Activated naive CD4-positive, alpha-beta T cell treated with anti-CD3 and anti-CD28 coated beads, Interleukin-2, amount 10 ng/mL, durations not matched to agents 7 days and 5 days (primary cell): ENCODE results near the gene USH1C.

Experiments
- CTCF ChIA-PET: fragments of 350-600 bp; sonication (Branson Sonifier 250); formaldehyde crosslinking; loops from one replicate; lab custom pipeline; 2021; ENCODE audit warnings: antibody characterized with exemption; lab: Charles Lee
- DNase-seq: peaks from one replicate; pipeline ENCODE4 v3.0.0-alpha.2; 2020
- H3K27ac Mint-ChIP-seq: one replicate; pipeline ENCODE4 v1.8.0; 2021; ENCODE audit warnings: mild to moderate bottlenecking, moderate library complexity, mixed read lengths
- H3K27me3 Mint-ChIP-seq: one replicate; pipeline ENCODE4 v1.8.0; 2021; ENCODE audit warnings: mild to moderate bottlenecking, mixed read lengths
- H3K36me3 Mint-ChIP-seq: one replicate; pipeline ENCODE4 v1.8.0; 2021; ENCODE audit warnings: mixed read lengths
- H3K4me1 Mint-ChIP-seq: one replicate; pipeline ENCODE4 v1.8.0; 2021; ENCODE audit warnings: mixed read lengths
- H3K4me3 Mint-ChIP-seq: one replicate; pipeline ENCODE4 v1.8.0; 2021; ENCODE audit warnings: mild to moderate bottlenecking, moderate library complexity, mixed read lengths
- H3K9me3 Mint-ChIP-seq: one replicate; pipeline ENCODE4 v1.8.0; 2021; ENCODE audit warnings: mixed read lengths

The USH1C gene

GRCh38 chr11:17468122-17468521, 76.1 kb downstream of the USH1C start:
- no peaks in the 10 kb centered on the region for H3K4me1 Mint-ChIP-seq
- DNase-seq: no peak
- no peaks in the 10 kb centered on the region for H3K36me3 Mint-ChIP-seq
- CTCF ChIA-PET: no interaction called here
- no peaks in the 10 kb centered on the region for H3K9me3 Mint-ChIP-seq
- H3K4me3 Mint-ChIP-seq: no peak overlapping the region
- peaks cover 50% of the 10 kb centered on the region for H3K27me3 Mint-ChIP-seq
- H3K27ac Mint-ChIP-seq: no peak overlapping the region

GRCh38 chr11:17463546-17464174, 80.6 kb downstream of the USH1C start:
- Mint-ChIP-seq H3K4me1 (no peaks in the 10 kb centered on the region), H3K36me3 (no peaks in the 10 kb centered on the region), H3K9me3 (no peaks in the 10 kb centered on the region), H3K27me3 (peaks cover 37% of the 10 kb centered on the region), H3K4me3 (no peak overlapping the region), H3K27ac (no peak overlapping the region)
- CTCF ChIA-PET: no interaction called here
- DNase-seq: no peak

DNA sequence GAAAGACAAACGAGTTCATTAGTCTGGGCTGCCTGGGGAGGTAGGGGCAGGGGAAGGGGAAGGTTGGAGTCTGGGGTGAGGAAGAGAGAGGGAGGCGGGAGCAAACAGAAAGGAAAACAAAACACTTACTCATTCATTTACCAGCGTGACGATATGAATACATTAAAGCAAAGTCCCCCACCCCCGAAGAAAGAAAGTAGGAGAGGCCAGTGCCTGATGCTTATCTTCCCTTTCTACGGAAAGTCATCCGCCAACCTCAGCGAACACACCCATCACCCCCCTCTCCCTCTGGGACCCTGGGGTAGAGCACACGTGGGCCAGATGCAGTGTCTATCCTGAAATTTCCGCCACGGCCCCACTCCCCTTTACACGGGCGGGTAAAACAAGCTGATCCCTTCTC, 81.3 kb downstream of the USH1C start:
- peaks cover 35% of the 10 kb centered on the region for H3K27me3 Mint-ChIP-seq
- H3K27ac Mint-ChIP-seq: no peak overlapping the region
- CTCF ChIA-PET: no interaction called here
- H3K4me3 Mint-ChIP-seq: no peak overlapping the region
- no peaks in the 10 kb centered on the region for H3K9me3 Mint-ChIP-seq
- no peak for DNase-seq
- H3K4me1 Mint-ChIP-seq: no peaks in the 10 kb centered on the region
- H3K36me3 Mint-ChIP-seq: no peaks in the 10 kb centered on the region

DNA sequence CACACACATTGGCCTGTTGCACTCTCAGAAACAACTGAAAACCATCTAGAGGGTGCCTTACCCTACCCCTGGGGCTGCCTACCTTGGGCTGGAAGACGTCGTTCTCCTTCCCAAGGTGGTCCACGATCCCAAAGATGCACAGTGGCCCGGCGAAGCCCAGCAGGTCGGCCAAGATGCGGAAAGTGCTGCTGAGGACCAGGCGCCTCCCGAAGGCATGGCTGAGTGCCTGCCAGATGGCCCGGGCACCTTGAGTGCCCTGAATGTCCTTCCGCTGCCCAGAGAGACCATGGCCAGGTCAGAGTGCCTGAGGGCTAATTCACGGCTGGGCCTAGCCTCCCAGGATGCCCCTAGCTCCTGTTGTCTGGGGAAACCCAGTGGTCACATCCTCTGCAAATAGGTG, 83.8 kb downstream of the USH1C start:
- no peak overlapping the region for H3K4me3 Mint-ChIP-seq

GRCh38 chr11:17459236-17459896, 84.8 kb downstream of the USH1C start:
- Mint-ChIP-seq H3K4me1 (no peaks in the 10 kb centered on the region), H3K27me3 (peaks cover 29% of the 10 kb centered on the region), H3K9me3 (no peaks in the 10 kb centered on the region), H3K4me3 (no peak overlapping the region), H3K36me3 (no peaks in the 10 kb centered on the region), H3K27ac (no peak overlapping the region)
- CTCF ChIA-PET: interaction anchor here (1.1 kb wide), 1 partner anchor 68 kb away, joined by 3 read pairs; no protein-coding TSS in a partner anchor
- no peak for DNase-seq

More for the DNA sequence above, 83.8 kb downstream of the USH1C start:
- DNase-seq: no peak
- Mint-ChIP-seq H3K9me3 (no peaks in the 10 kb centered on the region), H3K27me3 (peaks cover 37% of the 10 kb centered on the region), H3K27ac (no peak overlapping the region), H3K4me1 (no peaks in the 10 kb centered on the region), H3K36me3 (no peaks in the 10 kb centered on the region)
- CTCF ChIA-PET: no interaction called here

DNA sequence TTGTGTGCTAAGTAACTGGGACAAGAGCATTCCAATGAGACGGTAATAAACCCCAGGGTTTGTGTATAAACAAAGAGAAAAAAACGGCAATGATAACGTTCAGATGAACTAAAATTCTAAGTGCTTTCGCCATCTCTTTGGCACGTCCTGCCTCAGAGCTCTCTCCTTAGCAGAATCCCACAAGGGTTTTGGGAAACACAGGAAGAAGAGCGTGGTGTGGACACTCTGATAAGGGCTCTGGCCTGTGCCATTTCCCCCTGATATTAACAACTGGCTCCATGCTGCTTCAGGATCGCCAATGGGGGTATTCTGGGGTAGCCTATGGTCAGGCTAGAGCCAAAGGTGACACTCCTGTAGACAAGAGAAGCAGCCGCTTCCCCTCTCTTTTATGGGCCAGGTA, 85.9 kb downstream of the USH1C start:
- Mint-ChIP-seq H3K27me3 (peaks cover 32% of the 10 kb centered on the region), H3K9me3 (no peaks in the 10 kb centered on the region), H3K4me3 (no peak overlapping the region), H3K36me3 (no peaks in the 10 kb centered on the region), H3K27ac (no peak overlapping the region), H3K4me1 (no peaks in the 10 kb centered on the region)
- DNase-seq: no peak
- CTCF ChIA-PET: no interaction called here

- no peak overlapping the region for H3K4me3 Mint-ChIP-seq
- H3K36me3 Mint-ChIP-seq: no peaks in the 10 kb centered on the region
- H3K27ac Mint-ChIP-seq: peak overlapping the region; percentile 9
- peaks cover 32% of the 10 kb centered on the region for H3K27me3 Mint-ChIP-seq
- no peaks in the 10 kb centered on the region for H3K9me3 Mint-ChIP-seq
- H3K4me1 Mint-ChIP-seq: no peaks in the 10 kb centered on the region
- CTCF ChIA-PET: no interaction called here
- no peak for DNase-seq
These were observed 86.6 kb downstream of the USH1C start for GRCh38 chr11:17457396-17458173.

DNA sequence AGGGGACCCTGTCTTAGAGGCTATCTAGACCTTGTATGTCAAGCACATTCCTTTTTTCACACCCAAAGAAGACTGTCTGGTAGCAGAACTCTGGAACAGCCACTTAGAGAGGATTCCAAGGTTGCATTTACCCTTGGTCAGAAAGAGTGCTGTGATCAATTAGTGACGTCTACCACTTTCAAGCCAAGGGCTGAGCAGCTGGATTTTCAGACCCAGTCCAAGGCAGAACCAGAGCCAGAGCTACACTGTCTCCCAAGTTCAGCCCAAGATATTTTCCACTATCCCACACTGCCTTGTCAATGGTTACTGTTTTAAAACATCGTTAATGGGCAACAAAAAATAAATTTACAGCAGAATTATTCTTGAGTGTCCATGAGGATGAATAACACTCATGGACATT, 91.5 kb downstream of the USH1C start:
- H3K4me3 Mint-ChIP-seq: no peak overlapping the region
- no peaks in the 10 kb centered on the region for H3K4me1 Mint-ChIP-seq
- no peak for DNase-seq
- peaks cover 53% of the 10 kb centered on the region for H3K27me3 Mint-ChIP-seq
- no peak overlapping the region for H3K27ac Mint-ChIP-seq
- H3K36me3 Mint-ChIP-seq: no peaks in the 10 kb centered on the region
- CTCF ChIA-PET: interaction anchor here (0.7 kb wide), 1 partner anchor 268 kb away, joined by 3 read pairs; no protein-coding TSS in a partner anchor
- H3K9me3 Mint-ChIP-seq: no peaks in the 10 kb centered on the region

GRCh38 chr11:17449158-17449557, 95.1 kb downstream of the USH1C start:
- H3K4me1 Mint-ChIP-seq: no peaks in the 10 kb centered on the region
- no peaks in the 10 kb centered on the region for H3K36me3 Mint-ChIP-seq
- no peak overlapping the region for H3K4me3 Mint-ChIP-seq
- peaks cover 52% of the 10 kb centered on the region for H3K27me3 Mint-ChIP-seq
- no peak overlapping the region for H3K27ac Mint-ChIP-seq
- CTCF ChIA-PET: interaction anchor here (0.5 to 2.0 kb wide), 2 partner anchors 65 kb away, joined by 3 to 6 read pairs; no protein-coding TSS in a partner anchor
- no peak for DNase-seq
- H3K9me3 Mint-ChIP-seq: no peaks in the 10 kb centered on the region

- Mint-ChIP-seq H3K4me3 (no peak overlapping the region), H3K27ac (no peak overlapping the region), H3K9me3 (no peaks in the 10 kb centered on the region), H3K27me3 (peaks cover 59% of the 10 kb centered on the region), H3K4me1 (no peaks in the 10 kb centered on the region), H3K36me3 (no peaks in the 10 kb centered on the region)
- CTCF ChIA-PET: no interaction called here
- DNase-seq: no peak
These were observed 97.7 kb downstream of the USH1C start for GRCh38 chr11:17446482-17446881.

GRCh38 chr11:17445240-17445795, 98.9 kb downstream of the USH1C start:
- no peak overlapping the region for H3K27ac Mint-ChIP-seq
- H3K36me3 Mint-ChIP-seq: no peaks in the 10 kb centered on the region
- H3K4me1 Mint-ChIP-seq: no peaks in the 10 kb centered on the region
- CTCF ChIA-PET: interaction anchor here (0.6 kb wide), 1 partner anchor 155 kb away, joined by 3 read pairs; no protein-coding TSS in a partner anchor
- peaks cover 65% of the 10 kb centered on the region for H3K27me3 Mint-ChIP-seq
- peaks cover 3% of the 10 kb centered on the region for H3K9me3 Mint-ChIP-seq
- no peak overlapping the region for H3K4me3 Mint-ChIP-seq
- no peak for DNase-seq

- H3K9me3 Mint-ChIP-seq: peaks cover 3% of the 10 kb centered on the region
- H3K27me3 Mint-ChIP-seq: peaks cover 68% of the 10 kb centered on the region
- H3K36me3 Mint-ChIP-seq: no peaks in the 10 kb centered on the region
- no peak overlapping the region for H3K27ac Mint-ChIP-seq
- peaks cover 7% of the 10 kb centered on the region for H3K4me1 Mint-ChIP-seq
- CTCF ChIA-PET: no interaction called here
- H3K4me3 Mint-ChIP-seq: no peak overlapping the region
- no peak for DNase-seq
These were observed 100.1 kb downstream of the USH1C start for GRCh38 chr11:17443926-17444690.
